OCI-LY7 (cell line): ENCODE measurements around the gene SEMA3G. TPM values are rescaled to one million over a fixed set of nuclear protein-coding genes. Genes with fewer than 3 reads are reported as not detected.

Source experiments
- BruUV-seq: library from RNA; stranded (reverse); fragments of 400-500 nt; replicated peaks from 2 replicates; lab custom pipeline; 2021; lab: Mats Ljungman, UMichigan
- CTCF ChIA-PET: fragments of 300-600 bp; sonication (Branson Sonifier 250); formaldehyde crosslinking; loops from one replicate; lab custom pipeline; 2022; ENCODE audit warnings: antibody characterized with exemption; ENCODE audit not compliant: unreplicated experiment; lab: Charles Lee
- POLR2A ChIA-PET: fragments of 300-600 bp; sonication (Branson Sonifier 250); formaldehyde crosslinking; loops from one replicate; lab custom pipeline; 2022; ENCODE audit warnings: antibody characterized with exemption; lab: Charles Lee
- DNase-seq: peaks from one replicate; pipeline ENCODE4 v3.0.0-alpha.2; 2015; ENCODE audit warnings: low spot score
- H2AFZ ChIP-seq: fragments of 200-600 bp; sonication (generic), shearing (Covaris generic); 2 replicates; pipeline ENCODE4 v1.6.1; 2014; ENCODE audit warnings: mild to moderate bottlenecking, antibody characterized with exemption, low read length, moderate library complexity
- H3K27ac ChIP-seq: fragments of 200-600 bp; sonication (generic); 2 replicates; pipeline ENCODE4 v1.5.1; 2014; ENCODE audit warnings: mixed run types, low read depth, mild to moderate bottlenecking, moderate library complexity, low read length, inconsistent platforms; ENCODE audit not compliant: poor library complexity, severe bottlenecking
- H3K36me3 ChIP-seq: fragments of 200-600 bp; sonication (generic); 2 replicates; pipeline ENCODE4 v1.6.1; 2014; ENCODE audit warnings: mild to moderate bottlenecking, antibody characterized with exemption, low read length, moderate library complexity, mixed read lengths; ENCODE audit not compliant: insufficient read depth
- H3K4me1 ChIP-seq: fragments of 200-600 bp; sonication (generic); 2 replicates; pipeline ENCODE4 v1.5.1; 2014; ENCODE audit warnings: mild to moderate bottlenecking, low read length; ENCODE audit not compliant: insufficient read depth, poor library complexity, severe bottlenecking
- H3K4me2 ChIP-seq: fragments of 200-600 bp; sonication (generic); 2 replicates; pipeline ENCODE4 v1.6.1; 2014; ENCODE audit warnings: mild to moderate bottlenecking, low read length
- H3K4me3 ChIP-seq: fragments of 200-600 bp; sonication (generic); 2 replicates; pipeline ENCODE4 v1.5.1; 2014; ENCODE audit warnings: mild to moderate bottlenecking, low read depth, low read length; ENCODE audit not compliant: poor library complexity, severe bottlenecking
- H3K79me2 ChIP-seq: fragments of 200-600 bp; sonication (generic); 2 replicates; pipeline ENCODE4 v1.6.1; 2016; ENCODE audit warnings: low read depth, mild to moderate bottlenecking, low read length, moderate library complexity, mixed read lengths; ENCODE audit not compliant: insufficient read depth
- H3K9me2 ChIP-seq: fragments of 200-600 bp; sonication (generic); 2 replicates; pipeline ENCODE4 v1.6.1; 2016; ENCODE audit warnings: mild to moderate bottlenecking, low read length, mixed read lengths; ENCODE audit not compliant: insufficient read depth
- H3K9me3 ChIP-seq: fragments of 200-600 bp; sonication (generic); 2 replicates; pipeline ENCODE4 v1.6.1; 2014; ENCODE audit warnings: mild to moderate bottlenecking, mixed run types, low read length, mixed read lengths
- H4K20me1 ChIP-seq: fragments of 200-600 bp; sonication (generic); 2 replicates; pipeline ENCODE4 v1.6.1; 2014; ENCODE audit warnings: mild to moderate bottlenecking, antibody characterized with exemption, low read length, moderate library complexity, mixed read lengths; ENCODE audit not compliant: insufficient read depth
- EZH2phosphoT487 ChIP-seq: fragments of 200-600 bp; sonication (generic); IDR thresholded peaks from 2 replicates; pipeline ENCODE4 v1.6.1; 2018; ENCODE audit warnings: low read depth, borderline replicate concordance, mild to moderate bottlenecking, mixed run types, antibody characterized with exemption, low read length, moderate library complexity, mixed read lengths
- intact Hi-C: fragments of 100-400 bp; cut with micrococcal nuclease; formaldehyde crosslinking; loops from one replicate; pipeline ENCODE4 v1.10.0; 2022; ENCODE audit not compliant: unreplicated experiment
- total RNA-seq, 2 experiments: library from RNA; depleted of rRNA in 1 of 2; stranded (reverse); fragments of >200 nt in 1 of 2; shearing (Covaris generic) in 1 of 2; gene quantifications; 2 replicates each; pipeline ENCODE4 v1.2.3, GENCODE V29; 2014 to 2022
- TF ChIP-seq, protein P1 (sequence below): fragments of 200-600 bp; sonication (generic); conservative IDR thresholded peaks from 2 replicates; pipeline ENCODE4 v1.5.1; 2014; ENCODE audit warnings: mild to moderate bottlenecking, antibody characterized with exemption, low read length, moderate library complexity, mixed read lengths

Gene SEMA3G
- total RNA-seq, 2 experiments from 2014 or later = not detected

DNA sequence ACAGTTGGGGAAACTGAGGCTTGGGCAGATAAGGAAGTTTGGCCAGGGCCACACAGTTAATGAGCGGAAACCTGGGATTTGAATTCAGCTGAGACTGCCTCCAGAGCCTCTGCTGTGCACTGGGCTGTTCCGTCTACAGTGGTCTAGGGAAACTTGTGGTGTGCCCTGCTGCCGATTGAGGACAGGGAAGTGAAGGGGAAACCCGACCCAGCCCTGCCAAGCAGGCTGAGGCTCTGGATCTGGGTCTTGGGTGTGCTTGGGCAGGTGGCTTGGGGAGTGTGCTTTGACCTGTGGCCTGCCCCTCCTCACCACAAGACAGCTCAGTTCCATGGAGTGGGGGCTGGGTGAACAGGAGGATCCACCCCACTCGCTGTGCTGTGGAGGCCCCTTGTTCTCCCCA is 28.1 kb upstream of the SEMA3G start:
- no TSS peak for BruUV-seq
- no peak overlapping the region for H3K4me3 ChIP-seq
- TF ChIP-seq, protein P1, sequence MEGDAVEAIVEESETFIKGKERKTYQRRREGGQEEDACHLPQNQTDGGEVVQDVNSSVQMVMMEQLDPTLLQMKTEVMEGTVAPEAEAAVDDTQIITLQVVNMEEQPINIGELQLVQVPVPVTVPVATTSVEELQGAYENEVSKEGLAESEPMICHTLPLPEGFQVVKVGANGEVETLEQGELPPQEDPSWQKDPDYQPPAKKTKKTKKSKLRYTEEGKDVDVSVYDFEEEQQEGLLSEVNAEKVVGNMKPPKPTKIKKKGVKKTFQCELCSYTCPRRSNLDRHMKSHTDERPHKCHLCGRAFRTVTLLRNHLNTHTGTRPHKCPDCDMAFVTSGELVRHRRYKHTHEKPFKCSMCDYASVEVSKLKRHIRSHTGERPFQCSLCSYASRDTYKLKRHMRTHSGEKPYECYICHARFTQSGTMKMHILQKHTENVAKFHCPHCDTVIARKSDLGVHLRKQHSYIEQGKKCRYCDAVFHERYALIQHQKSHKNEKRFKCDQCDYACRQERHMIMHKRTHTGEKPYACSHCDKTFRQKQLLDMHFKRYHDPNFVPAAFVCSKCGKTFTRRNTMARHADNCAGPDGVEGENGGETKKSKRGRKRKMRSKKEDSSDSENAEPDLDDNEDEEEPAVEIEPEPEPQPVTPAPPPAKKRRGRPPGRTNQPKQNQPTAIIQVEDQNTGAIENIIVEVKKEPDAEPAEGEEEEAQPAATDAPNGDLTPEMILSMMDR = no peak
- TF ChIP-seq EZH2phosphoT487 = no peak
- intact Hi-C loops = loop anchor here (5.0 kb wide), 1 partner anchor 64 kb away; the partner anchor contains the start of gene UQCC5
- CTCF ChIA-PET = no interaction called here
- no peak overlapping the region for H3K27ac ChIP-seq
- POLR2A ChIA-PET = no interaction called here
- H3K36me3 ChIP-seq = peaks cover 66% of the 10 kb centered on the region
- no peak overlapping the region for H2AFZ ChIP-seq
- H3K79me2 ChIP-seq = no peaks in the 10 kb centered on the region
- DNase-seq = no peak
- no peak overlapping the region for H3K4me2 ChIP-seq
- no peaks in the 10 kb centered on the region for H3K4me1 ChIP-seq
- H3K9me2 ChIP-seq = no peaks in the 10 kb centered on the region
- no peaks in the 10 kb centered on the region for H4K20me1 ChIP-seq
- H3K9me3 ChIP-seq = no peaks in the 10 kb centered on the region

- no TSS peak for BruUV-seq
- intact Hi-C loops = loop anchor here (5.0 kb wide), 1 partner anchor 65 kb away; the partner anchor contains the start of gene UQCC5
- Histone ChIP-seq H4K20me1 (no peaks in the 10 kb centered on the region), H3K36me3 (peaks cover 60% of the 10 kb centered on the region), H3K27ac (no peak overlapping the region), H3K9me3 (no peaks in the 10 kb centered on the region), H2AFZ (no peak overlapping the region), H3K4me2 (no peak overlapping the region), H3K4me1 (no peaks in the 10 kb centered on the region), H3K4me3 (no peak overlapping the region), H3K79me2 (no peaks in the 10 kb centered on the region), H3K9me2 (no peaks in the 10 kb centered on the region)
- POLR2A ChIA-PET = no interaction called here
- no peak for TF ChIP-seq EZH2phosphoT487
- TF ChIP-seq, protein P1 = peak; percentile 56; the same call in 1 of the 2 replicates
- CTCF ChIA-PET = no interaction called here
- DNase-seq = no peak
Measured at GRCh38 chr3:52472239-52473000, 27.5 kb upstream of the SEMA3G start.
